H9 (cell line): Measurements from ENCODE around the gene LMLN. TPM values are rescaled to one million over a fixed set of nuclear protein-coding genes. Genes with fewer than 3 reads are reported as not detected.

ENCODE experiments used
- DNase-seq: peaks from one replicate; pipeline ENCODE4 v3.0.0-alpha.2; 2017
- H2AFZ ChIP-seq: one replicate; pipeline ENCODE4 v1.6.1; 2013; ENCODE audit warnings: mild to moderate bottlenecking, low read length, control low read depth, moderate library complexity
- H2AK5ac ChIP-seq: 2 replicates; pipeline ENCODE4 v1.6.1; 2013; ENCODE audit warnings: low read length, control low read depth, mixed read lengths; ENCODE audit not compliant: insufficient read length
- H2BK120ac ChIP-seq: one replicate; pipeline ENCODE4 v1.6.1; 2013; ENCODE audit warnings: low read depth, mild to moderate bottlenecking, low read length, control low read depth, inconsistent platforms; ENCODE audit not compliant: poor library complexity, severe bottlenecking
- H2BK12ac ChIP-seq: 2 replicates; pipeline ENCODE4 v1.6.1; 2013; ENCODE audit warnings: low read length, control low read depth, mixed read lengths, low read depth; ENCODE audit not compliant: insufficient read length
- H2BK15ac ChIP-seq: 2 replicates; pipeline ENCODE4 v1.6.1; 2013; ENCODE audit warnings: low read depth, low read length, control low read depth
- H2BK20ac ChIP-seq: one replicate; pipeline ENCODE4 v1.6.1; 2013; ENCODE audit warnings: low read depth, mild to moderate bottlenecking, low read length, control low read depth, inconsistent platforms; ENCODE audit not compliant: poor library complexity, severe bottlenecking
- H2BK5ac ChIP-seq: 2 replicates; pipeline ENCODE4 v1.6.1; 2013; ENCODE audit warnings: low read length, control low read depth, mixed read lengths; ENCODE audit not compliant: insufficient read length
- H3K14ac ChIP-seq: 2 replicates; pipeline ENCODE4 v1.6.1; 2013; ENCODE audit warnings: low read length, control low read depth; ENCODE audit not compliant: insufficient read depth
- H3K18ac ChIP-seq: 2 replicates; pipeline ENCODE4 v1.6.1; 2013; ENCODE audit warnings: low read depth, mild to moderate bottlenecking, mixed read lengths, low read length, control low read depth; ENCODE audit not compliant: insufficient read length
- H3K23ac ChIP-seq: 2 replicates; pipeline ENCODE4 v1.6.1; 2013; ENCODE audit warnings: low read length, control low read depth, mixed read lengths, low read depth; ENCODE audit not compliant: insufficient read length
- H3K23me2 ChIP-seq: 2 replicates; pipeline ENCODE4 v1.6.1; 2013; ENCODE audit warnings: low read depth, mild to moderate bottlenecking, mixed read lengths, low read length, control low read depth; ENCODE audit not compliant: insufficient read length, poor library complexity, severe bottlenecking
- H3K27ac ChIP-seq: 2 replicates; pipeline ENCODE4 v1.5.1; 2013; ENCODE audit warnings: low read length, control low read depth, mixed read lengths, low read depth; ENCODE audit not compliant: insufficient read length
- H3K27me3 ChIP-seq: 2 replicates; pipeline ENCODE4 v1.6.1; 2013; ENCODE audit warnings: low read length, control low read depth, inconsistent platforms; ENCODE audit not compliant: insufficient read depth
- H3K4ac ChIP-seq: 2 replicates; pipeline ENCODE4 v1.6.1; 2013; ENCODE audit warnings: low read depth, mild to moderate bottlenecking, control low read depth, inconsistent platforms, low read length, moderate library complexity
- H3K4me1 ChIP-seq: 2 replicates; pipeline ENCODE4 v1.6.1; 2013; ENCODE audit warnings: low read length, control low read depth, inconsistent platforms; ENCODE audit not compliant: insufficient read depth
- H3K4me2 ChIP-seq: 2 replicates; pipeline ENCODE4 v1.6.1; 2013; ENCODE audit warnings: low read length, control low read depth, mixed read lengths; ENCODE audit not compliant: insufficient read length, insufficient read depth
- H3K56ac ChIP-seq: 2 replicates; pipeline ENCODE4 v1.6.1; 2013; ENCODE audit warnings: low read depth, mild to moderate bottlenecking, mixed read lengths, low read length, control low read depth; ENCODE audit not compliant: insufficient read length
- H3K79me1 ChIP-seq: 2 replicates; pipeline ENCODE4 v1.6.1; 2013; ENCODE audit warnings: low read depth, mild to moderate bottlenecking, moderate library complexity, low read length, control low read depth, inconsistent platforms; ENCODE audit not compliant: insufficient read depth, poor library complexity, severe bottlenecking
- H3K79me2 ChIP-seq: 2 replicates; pipeline ENCODE4 v1.6.1; 2013; ENCODE audit warnings: low read length, control low read depth, inconsistent platforms; ENCODE audit not compliant: insufficient read depth
- H3K9ac ChIP-seq: 2 replicates; pipeline ENCODE4 v1.6.1; 2013; ENCODE audit warnings: low read length, control low read depth, mixed read lengths; ENCODE audit not compliant: insufficient read length; ENCODE audit errors: extremely low read depth
- H3K9me3 ChIP-seq: one replicate; pipeline ENCODE4 v1.6.1; 2013; ENCODE audit warnings: low read depth, low read length, inconsistent platforms; ENCODE audit not compliant: control insufficient read depth
- H3T11ph ChIP-seq: one replicate; pipeline ENCODE4 v1.6.1; 2013; ENCODE audit warnings: mild to moderate bottlenecking, low read length, control low read depth, inconsistent platforms
- H4K20me1 ChIP-seq: one replicate; pipeline ENCODE4 v1.6.1; 2013; ENCODE audit not compliant: control insufficient read depth, insufficient read length, insufficient read depth
- H4K5ac ChIP-seq: 2 replicates; pipeline ENCODE4 v1.6.1; 2013; ENCODE audit warnings: low read depth, mild to moderate bottlenecking, mixed read lengths, low read length, control low read depth; ENCODE audit not compliant: insufficient read length
- H4K8ac ChIP-seq: replicated peaks from 2 replicates; pipeline ENCODE4 v1.6.1; 2013; ENCODE audit warnings: low read length, control low read depth, mixed read lengths, low read depth; ENCODE audit not compliant: insufficient read length
- H4K91ac ChIP-seq: 2 replicates; pipeline ENCODE4 v1.6.1; 2013; ENCODE audit warnings: low read depth, mild to moderate bottlenecking, moderate library complexity, mixed read lengths, low read length, control low read depth; ENCODE audit not compliant: insufficient read length
- H3K27ac Mint-ChIP-seq, 3 experiments: 2 replicates in 2 of 3; 3 replicates in 1 of 3; pipeline ENCODE4 v1.8.0; 2020 to 2021; ENCODE audit warnings: mixed read lengths in 3 of 3, mild to moderate bottlenecking in 1 of 3, moderate library complexity in 1 of 3
- H3K27me3 Mint-ChIP-seq: 2 replicates; pipeline ENCODE4 v1.8.0; 2021; ENCODE audit warnings: low read depth, mild to moderate bottlenecking, moderate library complexity, mixed read lengths
- H3K36me3 Mint-ChIP-seq, 3 experiments: 2 replicates in 2 of 3; 3 replicates in 1 of 3; pipeline ENCODE4 v1.8.0; 2020 to 2021; ENCODE audit warnings: low read depth in 3 of 3, mixed read lengths in 3 of 3; ENCODE audit not compliant: insufficient read depth in 1 of 3
- H3K4me1 Mint-ChIP-seq, 2 experiments: 2 replicates each; pipeline ENCODE4 v1.8.0; 2020; ENCODE audit warnings: mixed read lengths in 2 of 2
- H3K4me3 Mint-ChIP-seq, 2 experiments: 2 replicates in 1 of 2; 3 replicates in 1 of 2; pipeline ENCODE4 v1.8.0; 2020 to 2021; ENCODE audit warnings: mild to moderate bottlenecking in 2 of 2, mixed read lengths in 2 of 2, moderate library complexity in 1 of 2
- H3K9me3 Mint-ChIP-seq, 2 experiments: 2 replicates in 1 of 2; 3 replicates in 1 of 2; pipeline ENCODE4 v1.8.0; 2020; ENCODE audit warnings: mild to moderate bottlenecking in 2 of 2, mixed read lengths in 2 of 2, moderate library complexity in 1 of 2
- WGBS: extraction: QIAGEN DNeasy Blood & Tissue Kit; methylation state at CpG from one replicate; pipeline ENCODE4 v1.1.7; 2013; ENCODE audit warnings: missing lambda C conversion rate, low lambda C conversion rate, mixed read lengths; ENCODE audit not compliant: insufficient read length; ENCODE audit errors: extremely low coverage; 5-methylcytosine and 5-hydroxymethylcytosine counted together
- total RNA-seq: library from RNA; stranded (reverse); gene quantifications from 2 replicates; pipeline ENCODE4 v1.2.1, GENCODE V29; 2021
- TF ChIP-seq, protein P1 (sequence below): fragments of 200-600 bp; sonication (generic); conservative IDR thresholded peaks from 3 replicates; pipeline ENCODE4 v1.8.0; 2021; ENCODE audit warnings: antibody characterized with exemption, mild to moderate bottlenecking

LMLN gene
- total RNA-seq, 1 experiment from 2014 or later: 3.8 TPM

DNA sequence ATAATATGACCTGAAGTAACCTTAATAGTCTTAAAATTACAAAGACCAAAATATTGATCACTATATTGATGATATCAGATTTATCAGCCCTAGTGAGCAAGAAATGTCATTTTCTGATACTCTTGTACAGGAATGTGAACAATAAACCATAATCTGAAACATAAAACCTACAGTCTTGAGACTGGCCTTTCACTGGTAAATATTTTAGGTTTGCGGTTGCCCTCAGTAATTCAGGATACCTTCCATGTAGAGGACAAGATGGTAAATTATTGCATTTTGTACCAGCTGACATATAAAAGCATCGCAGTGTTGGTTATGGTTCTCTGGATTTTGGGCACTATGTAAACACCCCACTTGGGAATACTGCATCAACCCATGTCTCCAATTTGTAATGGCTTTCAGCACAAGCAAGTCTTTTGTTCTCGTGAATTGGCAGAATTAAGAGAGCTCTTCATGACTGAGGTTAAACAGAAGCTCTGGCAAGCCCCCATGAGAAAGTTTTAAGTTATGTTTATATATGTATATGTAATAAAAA is 128.5 kb downstream of the LMLN start:
- no CpG with 5 or more reads among the region's 3 CpGs for WGBS
- no peaks in the 10 kb centered on the region for H3K36me3 Mint-ChIP-seq
- Histone ChIP-seq H2BK120ac (no peak overlapping the region), H4K91ac (no peak overlapping the region), H3K56ac (no peak overlapping the region), H3K79me2 (no peaks in the 10 kb centered on the region), H3K18ac (no peak overlapping the region), H3K27ac (no peak overlapping the region), H3K4me2 (no peak overlapping the region), H2BK20ac (no peak overlapping the region), H4K5ac (no peak overlapping the region), H4K20me1 (no peaks in the 10 kb centered on the region), H2AFZ (no peak overlapping the region), H3K4me1 (no peaks in the 10 kb centered on the region), H3K9me3 (no peaks in the 10 kb centered on the region), H2AK5ac (no peak overlapping the region), H3K23ac (no peak overlapping the region), H3K9ac (no peak overlapping the region), H3K4ac (no peak overlapping the region), H2BK12ac (no peak overlapping the region), H3K27me3 (no peaks in the 10 kb centered on the region; the same call in 1 of the 2 replicates), H2BK15ac (no peak overlapping the region), H3K79me1 (no peaks in the 10 kb centered on the region), H2BK5ac (no peak overlapping the region), H3K14ac (no peak overlapping the region), H3T11ph (no peak overlapping the region), H3K23me2 (no peaks in the 10 kb centered on the region), H4K8ac (no peak overlapping the region)
- TF ChIP-seq, protein P1, sequence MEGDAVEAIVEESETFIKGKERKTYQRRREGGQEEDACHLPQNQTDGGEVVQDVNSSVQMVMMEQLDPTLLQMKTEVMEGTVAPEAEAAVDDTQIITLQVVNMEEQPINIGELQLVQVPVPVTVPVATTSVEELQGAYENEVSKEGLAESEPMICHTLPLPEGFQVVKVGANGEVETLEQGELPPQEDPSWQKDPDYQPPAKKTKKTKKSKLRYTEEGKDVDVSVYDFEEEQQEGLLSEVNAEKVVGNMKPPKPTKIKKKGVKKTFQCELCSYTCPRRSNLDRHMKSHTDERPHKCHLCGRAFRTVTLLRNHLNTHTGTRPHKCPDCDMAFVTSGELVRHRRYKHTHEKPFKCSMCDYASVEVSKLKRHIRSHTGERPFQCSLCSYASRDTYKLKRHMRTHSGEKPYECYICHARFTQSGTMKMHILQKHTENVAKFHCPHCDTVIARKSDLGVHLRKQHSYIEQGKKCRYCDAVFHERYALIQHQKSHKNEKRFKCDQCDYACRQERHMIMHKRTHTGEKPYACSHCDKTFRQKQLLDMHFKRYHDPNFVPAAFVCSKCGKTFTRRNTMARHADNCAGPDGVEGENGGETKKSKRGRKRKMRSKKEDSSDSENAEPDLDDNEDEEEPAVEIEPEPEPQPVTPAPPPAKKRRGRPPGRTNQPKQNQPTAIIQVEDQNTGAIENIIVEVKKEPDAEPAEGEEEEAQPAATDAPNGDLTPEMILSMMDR: no peak
- H3K4me3 Mint-ChIP-seq: no peak overlapping the region
- no peaks in the 10 kb centered on the region for H3K4me1 Mint-ChIP-seq
- H3K27ac Mint-ChIP-seq: no peak overlapping the region
- H3K9me3 Mint-ChIP-seq: no peaks in the 10 kb centered on the region
- no peak for DNase-seq
- peaks cover 76% of the 10 kb centered on the region for H3K27me3 Mint-ChIP-seq
